ENCODE measurements around the gene PHLDB3. TPM values are rescaled to one million over a fixed set of nuclear protein-coding genes. Genes with fewer than 3 reads are reported as not detected.
"Not testable (repeated sequence)": the region's sequence is repeated elsewhere in the genome, so short reads cannot be mapped to it uniquely, and the experiment has no call there.

Gene PHLDB3
- 10 to 100 TPM; 58.1 to 70.1 TPM for polyA plus RNA-seq

DNA sequence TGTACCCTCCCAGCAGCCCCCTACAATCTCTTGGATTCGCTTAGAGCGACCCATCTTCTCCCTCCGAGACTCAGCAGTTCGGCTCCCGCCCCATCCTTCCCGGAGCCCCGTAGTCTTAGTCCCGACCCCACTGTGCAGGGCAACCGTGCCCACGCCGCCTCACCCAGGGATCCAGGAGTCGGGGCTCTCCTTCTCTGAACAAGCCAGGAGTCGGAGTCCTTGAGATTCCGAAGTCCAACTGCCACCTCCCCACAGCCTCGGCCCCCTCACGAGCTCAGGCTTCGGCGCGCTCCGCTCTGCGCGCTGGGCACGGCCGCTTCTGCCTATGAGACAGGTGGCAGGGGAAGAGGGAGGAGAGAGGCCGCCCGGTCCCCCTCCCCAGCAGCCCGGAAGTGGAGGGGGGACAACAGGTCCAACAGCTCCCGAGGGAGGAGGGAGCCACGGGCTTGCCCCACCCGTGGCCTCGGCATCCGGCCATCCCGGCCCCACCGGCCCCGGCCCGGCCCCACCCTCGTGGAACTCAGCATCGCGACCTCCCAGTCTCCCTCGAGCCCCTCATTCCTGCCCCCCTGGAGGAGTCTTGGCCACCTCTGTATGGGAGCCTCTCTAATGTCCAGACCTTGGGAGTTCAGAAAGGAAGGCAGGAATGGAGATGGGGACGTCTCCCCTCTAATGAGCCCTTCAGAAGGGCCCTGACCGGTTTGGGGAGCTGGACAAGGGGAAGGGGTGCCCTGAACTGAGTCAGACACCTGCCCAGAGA, at the start of gene PHLDB3:
Gene PHLDB3 (minus strand): TSS at position 321 of the 760 bp plus-strand sequence. CDS start 628 bp downstream, outside the sequence.
- 2 to 5% methylated on average over 40 to 42 of the region's 42 CpGs for WGBS, 2 donors
- Histone ChIP-seq H3K9me3 (ENCODE audit: control insufficient read depth in 2 of 2, insufficient read depth in 1 of 2, low read depth in 1 of 2, low read length in 1 of 2) (no peaks in the 10 kb centered on the region), H3K4me3 (ENCODE audit: low read depth in 1 of 2, low read length in 2 of 2) (peak within 1 kb of the TSS; percentile 69 to 72), H3K27ac (ENCODE audit: low read depth in 2 of 2, low read length in 1 of 2) (peak within 1 kb of the TSS; percentile 83 to 96), H3K36me3 (ENCODE audit: control insufficient read depth in 2 of 2, insufficient read depth in 2 of 2, low read length in 1 of 2) (peaks cover 0 to 18% of the 10 kb centered on the region in 2 donors), H3K4me1 (ENCODE audit: control insufficient read depth in 2 of 2, insufficient read depth in 2 of 2, low read length in 1 of 2) (peaks cover 0 to 6% of the 10 kb centered on the region in 2 donors), H3K27me3 (ENCODE audit: control insufficient read depth in 1 of 2, insufficient read depth in 2 of 2, low read length in 2 of 2) (no peaks in the 10 kb centered on the region)

DNA sequence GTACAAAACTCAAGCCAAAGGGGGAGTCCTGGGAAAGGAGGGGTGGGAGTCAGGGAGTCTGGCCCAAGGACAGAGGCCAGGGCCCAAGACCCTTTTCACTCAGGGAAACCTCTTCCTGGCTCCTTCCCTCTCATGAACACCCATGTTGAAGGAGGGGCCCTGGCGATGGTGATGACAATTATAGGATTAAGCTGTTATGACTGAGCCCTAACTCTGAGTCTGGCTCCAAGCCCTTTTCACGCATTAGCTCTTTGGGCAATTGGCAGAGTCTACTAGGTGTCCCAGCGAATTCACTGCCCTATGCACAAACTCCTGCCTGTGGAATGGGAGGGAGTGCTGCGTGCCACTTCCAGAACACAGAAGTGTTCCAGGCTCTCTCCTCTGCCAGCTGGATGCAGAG, 49.1 kb upstream of the PHLDB3 start:
- 46 to 75% methylated on average over 4 of the region's 4 CpGs for WGBS, 2 donors
- Histone ChIP-seq H3K36me3 (ENCODE audit: control insufficient read depth in 2 of 2, insufficient read depth in 2 of 2, low read length in 1 of 2) (peaks cover 0 to 29% of the 10 kb centered on the region in 2 donors), H3K27me3 (ENCODE audit: control insufficient read depth in 1 of 2, insufficient read depth in 2 of 2, low read length in 2 of 2) (no peaks in the 10 kb centered on the region), H3K4me1 (ENCODE audit: control insufficient read depth in 2 of 2, insufficient read depth in 2 of 2, low read length in 1 of 2) (no peaks in the 10 kb centered on the region), H3K27ac (ENCODE audit: low read depth in 2 of 2, low read length in 1 of 2) (no peak overlapping the region), H3K4me3 (ENCODE audit: low read depth in 1 of 2, low read length in 2 of 2) (no peak overlapping the region), H3K9me3 (ENCODE audit: control insufficient read depth in 2 of 2, insufficient read depth in 1 of 2, low read depth in 1 of 2, low read length in 1 of 2) (no peaks in the 10 kb centered on the region)

DNA sequence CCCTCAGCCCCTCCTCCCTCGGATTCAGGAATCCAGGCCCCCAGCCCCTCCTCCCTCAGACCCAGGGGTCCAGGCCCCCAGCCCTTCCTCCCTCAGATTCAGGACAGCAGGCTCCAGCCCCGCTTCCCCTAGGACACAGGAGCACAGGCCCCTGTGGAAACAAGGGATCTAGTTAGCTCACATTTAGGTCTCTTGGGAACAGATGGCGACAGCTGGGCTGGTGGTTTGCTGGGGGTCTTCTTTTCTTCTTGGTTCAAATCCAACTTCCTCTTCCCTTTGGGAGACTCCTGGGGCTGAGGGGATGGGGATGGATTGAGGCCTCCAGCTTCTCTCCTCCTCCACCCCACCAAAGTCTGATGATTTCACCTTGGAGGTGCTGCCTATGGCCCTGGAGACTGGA, 48.1 kb upstream of the PHLDB3 start:
- Histone ChIP-seq H3K4me1 (ENCODE audit: control insufficient read depth in 2 of 2, insufficient read depth in 2 of 2, low read length in 1 of 2) (no peaks in the 10 kb centered on the region), H3K9me3 (ENCODE audit: control insufficient read depth in 2 of 2, insufficient read depth in 1 of 2, low read depth in 1 of 2, low read length in 1 of 2) (no peaks in the 10 kb centered on the region), H3K27ac (ENCODE audit: low read depth in 2 of 2, low read length in 1 of 2) (no peak overlapping the region), H3K4me3 (ENCODE audit: low read depth in 1 of 2, low read length in 2 of 2) (no peak overlapping the region), H3K27me3 (ENCODE audit: control insufficient read depth in 1 of 2, insufficient read depth in 2 of 2, low read length in 2 of 2) (no peaks in the 10 kb centered on the region), H3K36me3 (ENCODE audit: control insufficient read depth in 2 of 2, insufficient read depth in 2 of 2, low read length in 1 of 2) (peaks cover 0 to 29% of the 10 kb centered on the region in 2 donors)
- 78 to 84% methylated on average over 3 of the region's 3 CpGs for WGBS, 2 donors

DNA sequence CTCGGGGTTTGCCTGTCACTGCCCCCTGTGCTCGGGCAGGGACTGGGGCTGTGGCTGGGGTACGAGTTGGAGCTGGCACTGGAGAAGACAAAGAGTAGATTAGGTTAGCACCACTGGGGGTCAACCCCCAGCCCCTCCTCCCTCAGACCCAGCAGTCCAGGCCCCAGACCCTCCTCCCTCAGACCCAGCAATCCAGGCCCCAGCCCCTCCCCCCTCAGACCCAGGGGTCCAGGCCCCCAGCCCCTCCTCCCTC, 47.6 kb upstream of the PHLDB3 start:
- H3K4me3 ChIP-seq (ENCODE audit: low read depth in 1 of 2, low read length in 2 of 2) = no peak overlapping the region
- H3K9me3 ChIP-seq (ENCODE audit: control insufficient read depth in 2 of 2, insufficient read depth in 1 of 2, low read depth in 1 of 2, low read length in 1 of 2) = no peaks in the 10 kb centered on the region
- WGBS, 2 donors = 82 to 84% methylated on average over 3 of the region's 3 CpGs
- H3K27me3 ChIP-seq (ENCODE audit: control insufficient read depth in 1 of 2, insufficient read depth in 2 of 2, low read length in 2 of 2) = no peaks in the 10 kb centered on the region
- no peak overlapping the region for H3K27ac ChIP-seq (ENCODE audit: low read depth in 2 of 2, low read length in 1 of 2)
- peaks cover 0 to 29% of the 10 kb centered on the region in 2 donors for H3K36me3 ChIP-seq (ENCODE audit: control insufficient read depth in 2 of 2, insufficient read depth in 2 of 2, low read length in 1 of 2)
- no peaks in the 10 kb centered on the region for H3K4me1 ChIP-seq (ENCODE audit: control insufficient read depth in 2 of 2, insufficient read depth in 2 of 2, low read length in 1 of 2)

DNA sequence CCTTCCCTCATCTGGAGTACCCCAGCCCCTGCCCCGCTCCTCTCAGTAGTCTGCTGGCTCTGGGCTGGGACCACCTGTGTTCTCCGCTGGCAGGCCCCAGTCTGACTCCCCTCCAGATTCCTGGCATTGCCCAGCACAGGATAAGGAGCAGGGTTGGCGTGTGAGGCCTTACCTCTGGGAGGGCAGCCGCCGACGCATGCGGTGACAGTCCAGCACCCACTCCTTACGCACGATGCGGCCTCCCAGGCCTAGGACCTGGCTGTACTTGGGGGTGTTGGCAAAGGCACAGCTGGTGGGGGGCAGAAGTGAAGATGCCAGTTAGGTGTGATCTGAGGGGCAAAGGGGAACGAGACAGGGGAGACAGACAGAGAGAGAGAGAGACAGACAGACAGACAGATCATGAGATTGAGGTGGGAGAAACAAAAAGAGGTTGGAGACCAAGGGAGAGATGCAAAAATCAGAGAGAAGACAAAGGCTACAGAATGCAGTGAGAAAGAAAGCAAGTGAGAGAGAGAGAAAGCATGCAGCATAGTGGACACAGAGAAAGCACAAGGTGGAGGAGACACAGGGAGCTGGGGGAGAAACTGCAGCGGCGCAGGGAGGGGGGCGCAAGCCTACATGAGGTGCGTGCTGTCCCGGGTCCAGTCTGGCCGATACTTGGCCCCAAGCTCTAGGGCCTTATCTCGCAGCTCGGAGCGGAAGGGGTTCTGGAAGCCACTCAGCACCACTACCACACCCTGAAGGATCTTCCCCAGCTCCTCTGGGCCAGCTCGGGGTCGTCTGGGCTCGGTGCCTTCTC, 47.1 kb upstream of the PHLDB3 start:
- no peaks in the 10 kb centered on the region for H3K9me3 ChIP-seq (ENCODE audit: control insufficient read depth in 2 of 2, insufficient read depth in 1 of 2, low read depth in 1 of 2, low read length in 1 of 2)
- WGBS, 2 donors = 91 to 92% methylated on average over 22 to 23 of the region's 23 CpGs
- H3K27ac ChIP-seq (ENCODE audit: low read depth in 2 of 2, low read length in 1 of 2) = no peak overlapping the region
- H3K4me3 ChIP-seq (ENCODE audit: low read depth in 1 of 2, low read length in 2 of 2) = no peak overlapping the region
- H3K27me3 ChIP-seq (ENCODE audit: control insufficient read depth in 1 of 2, insufficient read depth in 2 of 2, low read length in 2 of 2) = no peaks in the 10 kb centered on the region
- H3K36me3 ChIP-seq (ENCODE audit: control insufficient read depth in 2 of 2, insufficient read depth in 2 of 2, low read length in 1 of 2) = peaks cover 0 to 31% of the 10 kb centered on the region in 2 donors
- no peaks in the 10 kb centered on the region for H3K4me1 ChIP-seq (ENCODE audit: control insufficient read depth in 2 of 2, insufficient read depth in 2 of 2, low read length in 1 of 2)

- Histone ChIP-seq H3K9me3 (ENCODE audit: control insufficient read depth in 2 of 2, insufficient read depth in 1 of 2, low read depth in 1 of 2, low read length in 1 of 2) (no peaks in the 10 kb centered on the region), H3K4me1 (ENCODE audit: control insufficient read depth in 2 of 2, insufficient read depth in 2 of 2, low read length in 1 of 2) (no peaks in the 10 kb centered on the region), H3K27me3 (ENCODE audit: control insufficient read depth in 1 of 2, insufficient read depth in 2 of 2, low read length in 2 of 2) (no peaks in the 10 kb centered on the region), H3K27ac (ENCODE audit: low read depth in 2 of 2, low read length in 1 of 2) (no peak overlapping the region), H3K4me3 (ENCODE audit: low read depth in 1 of 2, low read length in 2 of 2) (no peak overlapping the region), H3K36me3 (ENCODE audit: control insufficient read depth in 2 of 2, insufficient read depth in 2 of 2, low read length in 1 of 2) (peaks cover 0 to 34% of the 10 kb centered on the region in 2 donors)
- WGBS, 2 donors = 72 to 79% methylated on average over 2 of the region's 2 CpGs
Observed at GRCh38 chr19:43548706-43549105, 44.2 kb upstream of the PHLDB3 start.

- peaks cover 1 to 42% of the 10 kb centered on the region in 2 donors for H3K36me3 ChIP-seq (ENCODE audit: control insufficient read depth in 2 of 2, insufficient read depth in 2 of 2, low read length in 1 of 2)
- H3K4me1 ChIP-seq (ENCODE audit: control insufficient read depth in 2 of 2, insufficient read depth in 2 of 2, low read length in 1 of 2); H3K27ac ChIP-seq (ENCODE audit: low read depth in 2 of 2, low read length in 1 of 2); H3K4me3 ChIP-seq (ENCODE audit: low read depth in 1 of 2, low read length in 2 of 2); H3K27me3 ChIP-seq (ENCODE audit: control insufficient read depth in 1 of 2, insufficient read depth in 2 of 2, low read length in 2 of 2); H3K9me3 ChIP-seq (ENCODE audit: control insufficient read depth in 2 of 2, insufficient read depth in 1 of 2, low read depth in 1 of 2, low read length in 1 of 2): not testable (repeated sequence)
- 84 to 87% methylated on average over 7 to 20 of the region's 24 CpGs for WGBS, 2 donors
Observed at GRCh38 chr19:43547926-43548325, 43.4 kb upstream of the PHLDB3 start.

- Histone ChIP-seq H3K36me3 (ENCODE audit: control insufficient read depth in 2 of 2, insufficient read depth in 2 of 2, low read length in 1 of 2) (peaks cover 4 to 37% of the 10 kb centered on the region in 2 donors), H3K9me3 (ENCODE audit: control insufficient read depth in 2 of 2, insufficient read depth in 1 of 2, low read depth in 1 of 2, low read length in 1 of 2) (no peaks in the 10 kb centered on the region), H3K27me3 (ENCODE audit: control insufficient read depth in 1 of 2, insufficient read depth in 2 of 2, low read length in 2 of 2) (no peaks in the 10 kb centered on the region), H3K4me1 (ENCODE audit: control insufficient read depth in 2 of 2, insufficient read depth in 2 of 2, low read length in 1 of 2) (no peaks in the 10 kb centered on the region), H3K27ac (ENCODE audit: low read depth in 2 of 2, low read length in 1 of 2) (no peak overlapping the region), H3K4me3 (ENCODE audit: low read depth in 1 of 2, low read length in 2 of 2) (no peak overlapping the region)
- WGBS, 2 donors = 99 to 100% methylated on average over 2 to 3 of the region's 3 CpGs
Observed at GRCh38 chr19:43546581-43546980, 42.0 kb upstream of the PHLDB3 start.

DNA sequence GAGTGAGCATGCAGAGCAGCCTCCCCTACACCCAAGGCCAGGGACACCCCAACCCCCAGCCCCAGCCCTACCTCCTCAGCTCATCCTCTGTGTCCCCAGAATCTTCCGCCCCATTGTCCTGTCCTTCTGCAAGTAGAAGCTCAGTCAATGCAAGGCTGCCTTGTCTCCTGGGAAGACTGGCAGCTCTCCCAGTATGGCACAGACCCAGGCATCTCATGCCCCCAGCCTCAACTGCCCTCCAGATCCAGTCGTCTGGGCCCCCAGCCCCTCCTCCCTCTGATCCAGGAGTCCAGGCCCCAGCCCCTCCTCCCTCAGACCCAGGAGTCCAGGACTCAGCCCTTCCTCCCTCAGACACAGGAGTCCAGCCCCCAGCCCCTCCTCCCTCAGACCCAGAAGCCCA, 41.4 kb upstream of the PHLDB3 start:
- Histone ChIP-seq H3K4me3 (ENCODE audit: low read depth in 1 of 2, low read length in 2 of 2) (no peak overlapping the region), H3K9me3 (ENCODE audit: control insufficient read depth in 2 of 2, insufficient read depth in 1 of 2, low read depth in 1 of 2, low read length in 1 of 2) (no peaks in the 10 kb centered on the region), H3K27ac (ENCODE audit: low read depth in 2 of 2, low read length in 1 of 2) (no peak overlapping the region), H3K27me3 (ENCODE audit: control insufficient read depth in 1 of 2, insufficient read depth in 2 of 2, low read length in 2 of 2) (no peaks in the 10 kb centered on the region), H3K4me1 (ENCODE audit: control insufficient read depth in 2 of 2, insufficient read depth in 2 of 2, low read length in 1 of 2) (no peaks in the 10 kb centered on the region), H3K36me3 (ENCODE audit: control insufficient read depth in 2 of 2, insufficient read depth in 2 of 2, low read length in 1 of 2) (peaks cover 4 to 32% of the 10 kb centered on the region in 2 donors)
- 71 to 83% methylated on average over 2 of the region's 2 CpGs for WGBS, 2 donors
